ENCODE data around the gene BICRAL.

Gene BICRAL

GRCh38 chr6:42762950-42763349, 18.9 kb upstream of the BICRAL start:
- DNase-seq: no peak

GRCh38 chr6:42764911-42765648, 16.8 kb upstream of the BICRAL start:
- no peak for DNase-seq

GRCh38 chr6:42766163-42766670, 15.6 kb upstream of the BICRAL start:
- no peak for DNase-seq

- no peak for DNase-seq
These were observed 12.8 kb upstream of the BICRAL start for GRCh38 chr6:42769051-42769450.

- peak in 1 of 2 donors; percentile 49 for DNase-seq
These were observed 12.0 kb upstream of the BICRAL start for GRCh38 chr6:42769836-42770235.

GRCh38 chr6:42771741-42772100, 10.1 kb upstream of the BICRAL start:
- no peak for DNase-seq

- no peak for DNase-seq
These were observed 7.7 kb upstream of the BICRAL start for GRCh38 chr6:42774201-42774600.

GRCh38 chr6:42774821-42775487, 6.9 kb upstream of the BICRAL start:
- peak; percentile 58 to 80 for DNase-seq

GRCh38 chr6:42777126-42777822, 4.6 kb upstream of the BICRAL start:
- DNase-seq: no peak

- no peak for DNase-seq
These were observed 3.7 kb upstream of the BICRAL start for GRCh38 chr6:42778122-42778521.

- no peak for DNase-seq
These were observed 2.3 kb upstream of the BICRAL start for GRCh38 chr6:42779521-42779920.

- peak; percentile 25 to 30 for DNase-seq
These were observed 381 bp upstream of the BICRAL start for GRCh38 chr6:42781546-42781795.

- peak; percentile 45 to 62 for DNase-seq
These were observed 881 bp downstream of the BICRAL start for GRCh38 chr6:42782689-42783176.

GRCh38 chr6:42783177-42783875, 1.5 kb downstream of the BICRAL start:
- peak; percentile 49 to 63 for DNase-seq

- DNase-seq: peak; percentile 12 to 32
These were observed 2.2 kb downstream of the BICRAL start for GRCh38 chr6:42783876-42784642.

- DNase-seq: no peak
These were observed 3.1 kb downstream of the BICRAL start for GRCh38 chr6:42784717-42785498.

GRCh38 chr6:42786525-42786985, 4.7 kb downstream of the BICRAL start:
- DNase-seq: no peak

GRCh38 chr6:42787063-42787472, 5.2 kb downstream of the BICRAL start:
- DNase-seq: no peak

- no peak for DNase-seq
These were observed 6.8 kb downstream of the BICRAL start for GRCh38 chr6:42788671-42789070.

- DNase-seq: no peak
These were observed 8.8 kb downstream of the BICRAL start for GRCh38 chr6:42790549-42791181.

Data from inflammatory macrophage treated with lipopolysaccharide for 1 hour (primary cell).